PC-3 (cell line): ENCODE data around the gene RNLS. TPM values are rescaled to one million over a fixed set of nuclear protein-coding genes. Genes with fewer than 3 reads are reported as not detected.

Source experiments
- ATAC-seq: fragments of 200-7000 bp; cut with Tn5 transposase; 2 replicates; pipeline ENCODE4 v1.9.1; 2020; ENCODE audit warnings: mild to moderate bottlenecking, moderate library complexity
- BruUV-seq: library from RNA; stranded (reverse); fragments of 400-500 nt; replicated peaks from 2 replicates; lab custom pipeline; 2021; lab: Mats Ljungman, UMichigan
- CTCF ChIA-PET: fragments of 300-600 bp; sonication (Branson Sonifier 250); formaldehyde crosslinking; loops from one replicate; lab custom pipeline; 2022; ENCODE audit warnings: antibody characterized with exemption; lab: Charles Lee
- POLR2A ChIA-PET: fragments of 300-600 bp; sonication (Branson Sonifier 250); formaldehyde crosslinking; loops from one replicate; lab custom pipeline; 2022; ENCODE audit warnings: antibody characterized with exemption; ENCODE audit not compliant: unreplicated experiment; lab: Charles Lee
- DNase-seq: peaks from one replicate; pipeline ENCODE4 v3.0.0-alpha.2; 2015
- H2AFZ ChIP-seq: fragments of 300-600 bp; sonication (generic); 2 replicates; pipeline ENCODE4 v1.6.0; 2016; ENCODE audit warnings: antibody characterized with exemption, low read length
- H3F3A ChIP-seq: fragments of 300-600 bp; sonication (generic); one replicate; pipeline ENCODE4 v1.6.0; 2017; ENCODE audit warnings: antibody characterized with exemption, low read length, control low read depth, mild to moderate bottlenecking; ENCODE audit not compliant: unreplicated experiment
- H3K27ac ChIP-seq: fragments of 300-600 bp; sonication (generic); 2 replicates; pipeline ENCODE4 v1.5.1; 2016; ENCODE audit warnings: mild to moderate bottlenecking, low read length
- H3K27me3 ChIP-seq: fragments of 300-600 bp; sonication (generic); 2 replicates; pipeline ENCODE4 v1.6.1; 2016; ENCODE audit warnings: low read length, mixed read lengths
- H3K36me3 ChIP-seq: fragments of 300-600 bp; sonication (generic); 2 replicates; pipeline ENCODE4 v1.6.1; 2016; ENCODE audit warnings: low read depth, mixed run types, low read length, mixed read lengths
- H3K4me1 ChIP-seq: fragments of 300-600 bp; sonication (generic); 2 replicates; pipeline ENCODE4 v1.5.1; 2016; ENCODE audit warnings: low read length; ENCODE audit not compliant: insufficient read depth
- H3K4me2 ChIP-seq: fragments of 300-600 bp; sonication (generic); 2 replicates; pipeline ENCODE4 v1.6.0; 2016; ENCODE audit warnings: low read length
- H3K4me3 ChIP-seq: fragments of 300-600 bp; sonication (generic); 2 replicates; pipeline ENCODE4 v1.5.1; 2016; ENCODE audit warnings: mild to moderate bottlenecking, low read length, mixed read lengths
- H3K79me2 ChIP-seq: fragments of 300-600 bp; sonication (generic); 2 replicates; pipeline ENCODE4 v1.6.1; 2017; ENCODE audit warnings: low read length, mixed read lengths
- H3K9ac ChIP-seq: fragments of 300-600 bp; sonication (generic); 2 replicates; pipeline ENCODE4 v1.6.0; 2016; ENCODE audit warnings: mild to moderate bottlenecking, low read length
- H3K9me2 ChIP-seq: fragments of 300-600 bp; sonication (generic); replicated peaks from 2 replicates; pipeline ENCODE4 v1.6.1; 2016; ENCODE audit warnings: mixed run types, low read length, mixed read lengths
- H3K9me3 ChIP-seq: fragments of 300-600 bp; sonication (generic); 2 replicates; pipeline ENCODE4 v1.6.1; 2016; ENCODE audit warnings: low read length, mixed read lengths
- H4K20me1 ChIP-seq: fragments of 300-600 bp; sonication (generic); 2 replicates; pipeline ENCODE4 v1.6.1; 2016; ENCODE audit warnings: low read length, mixed read lengths
- EZH2 ChIP-seq: fragments of 300-600 bp; sonication (generic); IDR thresholded peaks from one replicate; pipeline ENCODE4 v1.6.1; 2017; ENCODE audit warnings: antibody characterized with exemption, mild to moderate bottlenecking, low read length; ENCODE audit not compliant: unreplicated experiment
- EZH2phosphoT487 ChIP-seq: fragments of 300-600 bp; sonication (generic); IDR thresholded peaks from 2 replicates; pipeline ENCODE4 v1.6.1; 2018; ENCODE audit warnings: mild to moderate bottlenecking, antibody characterized with exemption, low read length, borderline replicate concordance
- intact Hi-C: fragments of 100-400 bp; cut with micrococcal nuclease; formaldehyde crosslinking; loops from 2 replicates; pipeline ENCODE4 v1.9.0; 2023
- total RNA-seq: library from RNA; depleted of rRNA; stranded (reverse); fragments of >200 nt; gene quantifications from 2 replicates; pipeline ENCODE4 v1.2.3, GENCODE V29; 2014
- TF ChIP-seq, protein P1 (sequence below): fragments of 300-600 bp; sonication (generic); conservative IDR thresholded peaks from 2 replicates; pipeline ENCODE4 v1.5.1; 2017; ENCODE audit warnings: antibody characterized with exemption, low read depth, mild to moderate bottlenecking, low read length

The RNLS gene
- total RNA-seq, 1 experiment from 2014 or later: not detected

GRCh38 chr10:88253622-88254021 is 329.5 kb downstream of the RNLS start:
- Histone ChIP-seq H3K4me3 (no peak overlapping the region), H2AFZ (no peak overlapping the region), H3K27me3 (no peaks in the 10 kb centered on the region), H3K27ac (no peak overlapping the region), H3K36me3 (no peaks in the 10 kb centered on the region), H3K9me3 (no peaks in the 10 kb centered on the region), H3K79me2 (no peaks in the 10 kb centered on the region), H3K4me2 (no peak overlapping the region), H4K20me1 (no peaks in the 10 kb centered on the region), H3K9me2 (no peaks in the 10 kb centered on the region), H3K9ac (no peak overlapping the region), H3F3A (no peaks in the 10 kb centered on the region), H3K4me1 (no peaks in the 10 kb centered on the region)
- no peak for ATAC-seq
- no peak for DNase-seq
- no peak for TF ChIP-seq EZH2phosphoT487
- ChIA-PET CTCF (no interaction called here), POLR2A (no interaction called here)
- BruUV-seq: no TSS peak
- intact Hi-C loops: no loop called here

GRCh38 chr10:88253128-88253527 is 330.0 kb downstream of the RNLS start:
- H3K36me3 ChIP-seq: no peaks in the 10 kb centered on the region
- H3K4me2 ChIP-seq: no peak overlapping the region
- no peak overlapping the region for H3K4me3 ChIP-seq
- ChIA-PET POLR2A (no interaction called here), CTCF (no interaction called here)
- BruUV-seq: no TSS peak
- H3K27ac ChIP-seq: no peak overlapping the region
- H3F3A ChIP-seq: no peaks in the 10 kb centered on the region
- intact Hi-C loops: no loop called here
- TF ChIP-seq, protein P1, sequence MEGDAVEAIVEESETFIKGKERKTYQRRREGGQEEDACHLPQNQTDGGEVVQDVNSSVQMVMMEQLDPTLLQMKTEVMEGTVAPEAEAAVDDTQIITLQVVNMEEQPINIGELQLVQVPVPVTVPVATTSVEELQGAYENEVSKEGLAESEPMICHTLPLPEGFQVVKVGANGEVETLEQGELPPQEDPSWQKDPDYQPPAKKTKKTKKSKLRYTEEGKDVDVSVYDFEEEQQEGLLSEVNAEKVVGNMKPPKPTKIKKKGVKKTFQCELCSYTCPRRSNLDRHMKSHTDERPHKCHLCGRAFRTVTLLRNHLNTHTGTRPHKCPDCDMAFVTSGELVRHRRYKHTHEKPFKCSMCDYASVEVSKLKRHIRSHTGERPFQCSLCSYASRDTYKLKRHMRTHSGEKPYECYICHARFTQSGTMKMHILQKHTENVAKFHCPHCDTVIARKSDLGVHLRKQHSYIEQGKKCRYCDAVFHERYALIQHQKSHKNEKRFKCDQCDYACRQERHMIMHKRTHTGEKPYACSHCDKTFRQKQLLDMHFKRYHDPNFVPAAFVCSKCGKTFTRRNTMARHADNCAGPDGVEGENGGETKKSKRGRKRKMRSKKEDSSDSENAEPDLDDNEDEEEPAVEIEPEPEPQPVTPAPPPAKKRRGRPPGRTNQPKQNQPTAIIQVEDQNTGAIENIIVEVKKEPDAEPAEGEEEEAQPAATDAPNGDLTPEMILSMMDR: no peak
- TF ChIP-seq EZH2phosphoT487 (no peak), EZH2 (no peak)
- H3K9ac ChIP-seq: no peak overlapping the region
- H3K79me2 ChIP-seq: no peaks in the 10 kb centered on the region
- H4K20me1 ChIP-seq: no peaks in the 10 kb centered on the region
- no peak for DNase-seq
- no peak overlapping the region for H2AFZ ChIP-seq
- no peaks in the 10 kb centered on the region for H3K9me3 ChIP-seq
- no peaks in the 10 kb centered on the region for H3K9me2 ChIP-seq
- no peaks in the 10 kb centered on the region for H3K27me3 ChIP-seq
- no peak for ATAC-seq
- no peaks in the 10 kb centered on the region for H3K4me1 ChIP-seq

DNA sequence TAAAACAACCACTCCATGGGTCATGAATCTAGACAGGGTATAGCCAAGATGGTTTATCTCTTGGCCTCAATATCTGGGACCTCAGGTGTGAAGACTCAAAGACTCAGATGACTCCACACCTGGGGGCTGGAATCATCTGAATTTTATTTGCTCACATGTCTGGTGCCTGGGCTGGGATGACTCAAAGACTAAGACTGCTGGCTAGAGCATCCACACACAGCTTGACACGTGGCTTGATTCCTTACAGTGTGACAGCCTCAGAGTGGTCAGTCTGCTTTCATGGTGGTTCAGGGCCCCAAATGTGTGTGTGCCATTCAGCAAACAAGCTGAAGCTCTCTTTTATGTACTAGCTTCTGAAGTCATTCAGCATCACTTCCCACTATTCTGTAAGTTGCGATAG is 333.7 kb downstream of the RNLS start:
- H3K9ac ChIP-seq: no peak overlapping the region
- no peak overlapping the region for H3K4me2 ChIP-seq
- no peaks in the 10 kb centered on the region for H3K27me3 ChIP-seq
- ChIA-PET CTCF (no interaction called here), POLR2A (no interaction called here)
- no peaks in the 10 kb centered on the region for H3K4me1 ChIP-seq
- no peak overlapping the region for H3K4me3 ChIP-seq
- no peaks in the 10 kb centered on the region for H3K36me3 ChIP-seq
- intact Hi-C loops: no loop called here
- ATAC-seq (no peak), DNase-seq (no peak)
- no TSS peak for BruUV-seq
- no peaks in the 10 kb centered on the region for H3F3A ChIP-seq
- TF ChIP-seq, protein P1: no peak
- no peak for TF ChIP-seq EZH2
- TF ChIP-seq EZH2phosphoT487: no peak
- no peaks in the 10 kb centered on the region for H3K9me2 ChIP-seq
- no peaks in the 10 kb centered on the region for H3K9me3 ChIP-seq
- no peaks in the 10 kb centered on the region for H4K20me1 ChIP-seq
- H2AFZ ChIP-seq: no peak overlapping the region
- H3K79me2 ChIP-seq: no peaks in the 10 kb centered on the region
- no peak overlapping the region for H3K27ac ChIP-seq
